Measurements from ENCODE around the gene SLC22A3. TPM values are rescaled to one million over a fixed set of nuclear protein-coding genes. Genes with fewer than 3 reads are reported as not detected.

The SLC22A3 gene
- total and polyA plus RNA-seq, 2 of the 4 experiments (the other 2 are of a cell fraction), result not detected

- Histone ChIP-seq H3K4me3 (ENCODE audit: insufficient read depth, low read depth, low read length) (no peak overlapping the region), H3K4ac (ENCODE audit: low read depth, low read length) (no peak overlapping the region), H3K23ac (ENCODE audit: low read depth, low read length) (no peak overlapping the region), H2BK120ac (ENCODE audit: low read depth, low read length) (no peak overlapping the region), H3K4me1 (ENCODE audit: control insufficient read depth, insufficient read depth, low read length) (peaks cover 4% of the 10 kb centered on the region; the same call in 1 of the 2 replicates), H2BK5ac (ENCODE audit: low read depth, low read length, poor library complexity, severe bottlenecking) (no peak overlapping the region), H2AK9ac (replicated peaks; ENCODE audit: low read depth, low read length, poor library complexity) (no peak overlapping the region), H3K9me1 (ENCODE audit: insufficient read depth, low read length) (no peaks in the 10 kb centered on the region), H3K56ac (ENCODE audit: extremely low read depth, insufficient read depth, low read length) (no peak overlapping the region), H2BK15ac (ENCODE audit: low read depth, low read length) (no peak overlapping the region), H3K4me2 (ENCODE audit: low read depth, low read length) (no peak overlapping the region), H3K79me1 (ENCODE audit: low read depth in 1 of 2, low read length in 2 of 2) (no peaks in the 10 kb centered on the region), H3K18ac (ENCODE audit: low read depth, low read length) (no peak overlapping the region), H2AFZ (replicated peaks; ENCODE audit: low read length, poor library complexity) (no peak overlapping the region), H4K91ac (ENCODE audit: insufficient read depth, low read depth, low read length) (no peak overlapping the region), H3K9ac (ENCODE audit: low read depth, low read length) (no peak overlapping the region), H3K27ac (ENCODE audit: insufficient read depth, low read length) (no peak overlapping the region), H2AK5ac (ENCODE audit: low read depth, low read length) (no peak overlapping the region), H3K9me3 (ENCODE audit: control insufficient read depth, insufficient read depth, low read length) (0 out of 2 replicates have a peak, but pooled peaks cover 2% of the 10 kb centered on the region), H3K27me3 (ENCODE audit: control insufficient read depth, insufficient read depth, low read length) (no peaks in the 10 kb centered on the region), H3K36me3 (ENCODE audit: control insufficient read depth, insufficient read depth, low read length) (no peaks in the 10 kb centered on the region), H4K8ac (ENCODE audit: low read depth in 2 of 2, low read length in 2 of 2) (no peak overlapping the region), H2BK20ac (ENCODE audit: low read depth, low read length) (no peak overlapping the region), H3K14ac (replicated peaks; ENCODE audit: low read depth, low read length) (no peak overlapping the region), H4K20me1 (ENCODE audit: insufficient read depth, low read length) (no peaks in the 10 kb centered on the region), H4K5ac (ENCODE audit: low read depth, low read length) (no peak overlapping the region)
- 90% methylated on average over 2 of the region's 4 CpGs; no CpG with 5 or more reads in 1 of the 2 experiments for WGBS, 2 experiments (ENCODE audit: extremely low coverage in 2 of 2, insufficient read length in 1 of 2)
- POLR2A ChIA-PET (ENCODE audit: unreplicated experiment), result no interaction called here
- BruUV-seq (replicated peaks), result no TSS peak
- TF ChIP-seq MAFK (IDR thresholded peaks at IDR 0.05; ENCODE audit: low read depth, low read length) (no peak), BHLHE40 (IDR thresholded peaks at IDR 0.05; ENCODE audit: low read depth, low read length) (no peak), MXI1 (IDR thresholded peaks at IDR 0.05; ENCODE audit: borderline replicate concordance, low read depth, low read length) (no peak), CTCF (conservative IDR thresholded peaks at IDR 0.05; ENCODE audit: low read depth, low read length) (no peak), ELK1 (IDR thresholded peaks at IDR 0.05; ENCODE audit: borderline replicate concordance, low read depth, low read length) (no peak), NFE2L2 (IDR thresholded peaks at IDR 0.05; ENCODE audit: low read depth, low read length) (no peak), MAZ (IDR thresholded peaks at IDR 0.05; ENCODE audit: borderline replicate concordance, low read depth, low read length) (no peak), RAD21 (IDR thresholded peaks at IDR 0.05; ENCODE audit: low read length) (no peak), RCOR1 (IDR thresholded peaks at IDR 0.05; ENCODE audit: insufficient replicate concordance, low read length) (no peak)
- CTCF ChIA-PET, result no interaction called here
- ATAC-seq (ENCODE audit: low read depth) (no peak), DNase-seq (no peak)
- dilution Hi-C loops (cut with HindIII; ENCODE audit: low sequenced_read_pairs, unreplicated experiment), result no loop called here
- intact Hi-C loops (cut with micrococcal nuclease), result no loop called here
- in situ Hi-C loops (cut with MboI; ENCODE audit: low sequenced_read_pairs), result no loop called here
Measured at GRCh38 chr6:160429620-160429895, 81.4 kb downstream of the SLC22A3 start.
